Measurements from ENCODE around the gene NOSTRIN. TPM values are rescaled to one million over a fixed set of nuclear protein-coding genes. Genes with fewer than 3 reads are reported as not detected.

Gene NOSTRIN
- total and polyA plus RNA-seq, 2 of the 8 experiments (the other 6 are each of a cell fraction or from before 2014, with no cell fraction given): not detected

DNA sequence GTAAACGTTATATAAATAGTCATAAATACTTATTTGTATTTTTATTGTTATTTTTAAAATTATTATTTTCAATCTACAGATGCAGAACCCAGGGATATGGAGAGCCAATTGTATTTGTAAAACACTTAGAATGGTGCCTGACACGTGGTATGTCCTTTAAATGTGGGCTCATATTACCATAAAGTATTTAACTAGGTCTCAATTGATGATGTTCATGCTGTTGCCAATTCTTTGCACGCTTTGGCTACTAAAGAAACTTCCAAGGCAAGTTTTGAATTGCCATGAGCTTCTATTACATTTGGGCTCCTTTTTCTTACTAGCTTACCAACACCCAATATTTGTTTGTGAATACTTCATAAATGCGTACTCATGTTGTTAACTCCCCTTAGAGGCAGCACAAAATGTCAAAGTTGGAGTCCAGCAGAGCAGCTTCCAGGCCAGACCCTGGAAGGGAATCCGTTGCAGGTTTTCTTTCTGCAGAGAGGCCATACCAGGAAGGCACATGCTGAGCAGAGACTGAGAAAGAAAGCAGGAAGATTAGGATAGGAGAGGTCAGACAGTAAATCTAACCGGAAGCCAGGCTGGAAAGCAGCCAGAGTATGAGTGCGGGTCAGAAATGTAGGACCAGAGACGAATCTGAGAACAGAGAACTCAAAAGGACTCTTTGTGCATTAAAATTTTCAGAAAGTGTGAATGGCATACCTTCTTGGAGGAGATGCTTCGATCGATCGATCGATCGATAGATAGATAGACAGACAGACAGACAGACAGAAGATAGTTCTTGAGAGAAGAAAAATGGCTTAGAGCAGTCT lies 4.2 kb upstream of the NOSTRIN start (continued):
- TF ChIP-seq TAF1 (IDR thresholded peaks at IDR 0.05; ENCODE audit: low read depth, low read length) (no peak), GTF2F1 (IDR thresholded peaks at IDR 0.05; ENCODE audit: borderline replicate concordance, low read depth, low read length) (no peak), HDAC2 (IDR thresholded peaks at IDR 0.05; ENCODE audit: borderline replicate concordance in 1 of 2, low read depth in 2 of 2, low read length in 2 of 2) (no peak), HDAC6 (IDR thresholded peaks at IDR 0.05; ENCODE audit: low read depth, low read length) (no peak), TCF12 (IDR thresholded peaks at IDR 0.05; ENCODE audit: low read depth, low read length) (0 out of 2 replicates have a peak, but pooled peaks have one; percentile 19), ZNF274 (IDR thresholded peaks at IDR 0.05; ENCODE audit: borderline replicate concordance, extremely low read depth, low read length) (no peak), TEAD4 (IDR thresholded peaks at IDR 0.05; ENCODE audit: low read depth, low read length) (peak; percentile 56; the same call in 1 of the 2 replicates), FOSL1 (IDR thresholded peaks at IDR 0.05; ENCODE audit: insufficient read depth, low read depth, low read length) (no peak), SIRT6 (IDR thresholded peaks at IDR 0.05; ENCODE audit: low read length) (no peak), POLR2AphosphoS5 (IDR thresholded peaks at IDR 0.05; ENCODE audit: low read depth, low read length) (no peak), BACH1 (IDR thresholded peaks at IDR 0.05; ENCODE audit: low read length) (no peak), POLR2A (IDR thresholded peaks at IDR 0.05; ENCODE audit: control extremely low read depth in 1 of 2, low read depth in 2 of 2, low read length in 2 of 2) (no peak), KDM4A (IDR thresholded peaks at IDR 0.05; ENCODE audit: low read depth, low read length, severe bottlenecking) (no peak), SAP30 (IDR thresholded peaks at IDR 0.05; ENCODE audit: insufficient read depth, insufficient replicate concordance, low read length) (no peak), RNF2 (IDR thresholded peaks at IDR 0.05; ENCODE audit: borderline replicate concordance, low read depth, low read length, missing control alignments, poor library complexity, severe bottlenecking) (no peak), MAFK (IDR thresholded peaks at IDR 0.05; ENCODE audit: low read depth, low read length) (no peak), SP2 (IDR thresholded peaks at IDR 0.05; ENCODE audit: low read length) (no peak), RFX5 (IDR thresholded peaks at IDR 0.05; ENCODE audit: borderline replicate concordance, low read depth, low read length) (0 out of 2 replicates have a peak, but pooled peaks have one; percentile 24), EGR1 (IDR thresholded peaks at IDR 0.05; ENCODE audit: borderline replicate concordance, low read depth, low read length) (peak; percentile 76), CEBPB (IDR thresholded peaks at IDR 0.05; ENCODE audit: low read depth, low read length) (no peak), CBX5 (IDR thresholded peaks at IDR 0.05; ENCODE audit: low read depth, low read length) (no peak), RXRA (IDR thresholded peaks at IDR 0.05; ENCODE audit: insufficient read depth, low read depth, low read length) (no peak)
- TF ChIP-seq, protein P1, sequence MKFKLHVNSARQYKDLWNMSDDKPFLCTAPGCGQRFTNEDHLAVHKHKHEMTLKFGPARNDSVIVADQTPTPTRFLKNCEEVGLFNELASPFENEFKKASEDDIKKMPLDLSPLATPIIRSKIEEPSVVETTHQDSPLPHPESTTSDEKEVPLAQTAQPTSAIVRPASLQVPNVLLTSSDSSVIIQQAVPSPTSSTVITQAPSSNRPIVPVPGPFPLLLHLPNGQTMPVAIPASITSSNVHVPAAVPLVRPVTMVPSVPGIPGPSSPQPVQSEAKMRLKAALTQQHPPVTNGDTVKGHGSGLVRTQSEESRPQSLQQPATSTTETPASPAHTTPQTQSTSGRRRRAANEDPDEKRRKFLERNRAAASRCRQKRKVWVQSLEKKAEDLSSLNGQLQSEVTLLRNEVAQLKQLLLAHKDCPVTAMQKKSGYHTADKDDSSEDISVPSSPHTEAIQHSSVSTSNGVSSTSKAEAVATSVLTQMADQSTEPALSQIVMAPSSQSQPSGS (IDR thresholded peaks at IDR 0.05; ENCODE audit: low read length): no peak

Measured in H1 (cell line).